HUES6 (cell line): Measurements from ENCODE around the gene UBXN6.

Source experiments
- H3K27ac ChIP-seq: 2 replicates; pipeline ENCODE4 v1.7.0; 2013; ENCODE audit warnings: low read depth, mild to moderate bottlenecking, low read length, inconsistent platforms
- H3K27me3 ChIP-seq: 2 replicates; pipeline ENCODE4 v1.6.1; 2013; ENCODE audit warnings: low read length; ENCODE audit not compliant: control insufficient read depth, insufficient read depth
- H3K36me3 ChIP-seq: 2 replicates; pipeline ENCODE4 v1.6.1; 2013; ENCODE audit warnings: low read length; ENCODE audit not compliant: control insufficient read depth, insufficient read depth
- H3K4me1 ChIP-seq: 2 replicates; pipeline ENCODE4 v1.6.1; 2013; ENCODE audit warnings: low read length; ENCODE audit not compliant: control insufficient read depth, insufficient read depth
- H3K4me3 ChIP-seq: 2 replicates; pipeline ENCODE4 v1.5.1; 2013; ENCODE audit warnings: low read depth, low read length
- H3K9ac ChIP-seq: one replicate; pipeline ENCODE4 v1.6.1; 2013; ENCODE audit warnings: mild to moderate bottlenecking, low read length
- H3K9me3 ChIP-seq: 2 replicates; pipeline ENCODE4 v1.6.1; 2013; ENCODE audit warnings: low read depth, low read length; ENCODE audit not compliant: control insufficient read depth, insufficient read depth

UBXN6 gene

GRCh38 chr19:4444765-4445741 lies 12.5 kb downstream of the UBXN6 start:
- no peaks in the 10 kb centered on the region for H3K9me3 ChIP-seq
- H3K27ac ChIP-seq = no peak overlapping the region
- no peaks in the 10 kb centered on the region for H3K27me3 ChIP-seq
- no peak overlapping the region for H3K9ac ChIP-seq
- H3K36me3 ChIP-seq = peaks cover 82% of the 10 kb centered on the region
- no peaks in the 10 kb centered on the region for H3K4me1 ChIP-seq
- H3K4me3 ChIP-seq = no peak overlapping the region

GRCh38 chr19:4443966-4444764 lies 13.4 kb downstream of the UBXN6 start:
- H3K27me3 ChIP-seq = no peaks in the 10 kb centered on the region
- H3K9me3 ChIP-seq = no peaks in the 10 kb centered on the region
- H3K27ac ChIP-seq = no peak overlapping the region
- H3K4me3 ChIP-seq = no peak overlapping the region
- H3K9ac ChIP-seq = no peak overlapping the region
- H3K4me1 ChIP-seq = no peaks in the 10 kb centered on the region
- H3K36me3 ChIP-seq = peaks cover 85% of the 10 kb centered on the region

DNA sequence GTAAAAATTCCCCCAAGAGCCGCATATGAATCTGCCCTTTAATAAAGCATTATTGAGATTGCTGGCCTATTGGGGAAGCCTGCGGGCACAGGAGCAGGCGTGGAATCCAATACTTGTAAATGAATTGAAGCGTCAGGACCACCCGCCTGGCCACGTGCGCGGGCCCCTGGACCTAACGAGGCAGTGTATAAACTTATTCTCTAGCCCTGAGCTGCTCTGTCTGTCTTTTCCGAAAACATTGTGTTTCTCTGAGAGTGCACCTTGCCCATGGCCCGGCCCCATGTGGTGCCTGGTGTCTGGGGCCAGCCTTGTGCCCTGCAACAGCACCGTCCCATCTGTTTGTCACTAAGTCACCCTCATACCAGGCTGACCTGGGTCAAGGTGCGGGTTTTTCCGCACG lies 14.4 kb downstream of the UBXN6 start:
- H3K9ac ChIP-seq = no peak overlapping the region
- no peak overlapping the region for H3K4me3 ChIP-seq
- H3K9me3 ChIP-seq = no peaks in the 10 kb centered on the region
- no peaks in the 10 kb centered on the region for H3K27me3 ChIP-seq
- H3K4me1 ChIP-seq = no peaks in the 10 kb centered on the region
- peaks cover 85% of the 10 kb centered on the region for H3K36me3 ChIP-seq
- no peak overlapping the region for H3K27ac ChIP-seq

- H3K4me3 ChIP-seq = no peak overlapping the region
- H3K36me3 ChIP-seq = peaks cover 85% of the 10 kb centered on the region
- no peak overlapping the region for H3K9ac ChIP-seq
- H3K27me3 ChIP-seq = no peaks in the 10 kb centered on the region
- no peaks in the 10 kb centered on the region for H3K9me3 ChIP-seq
- H3K27ac ChIP-seq = no peak overlapping the region
- no peaks in the 10 kb centered on the region for H3K4me1 ChIP-seq
Measured at GRCh38 chr19:4442819-4443146, 14.8 kb downstream of the UBXN6 start.

GRCh38 chr19:4441994-4442818 lies 15.4 kb downstream of the UBXN6 start:
- Histone ChIP-seq H3K27ac (no peak overlapping the region), H3K9ac (no peak overlapping the region), H3K36me3 (peaks cover 82% of the 10 kb centered on the region), H3K27me3 (no peaks in the 10 kb centered on the region), H3K4me3 (no peak overlapping the region), H3K9me3 (no peaks in the 10 kb centered on the region), H3K4me1 (no peaks in the 10 kb centered on the region)

DNA sequence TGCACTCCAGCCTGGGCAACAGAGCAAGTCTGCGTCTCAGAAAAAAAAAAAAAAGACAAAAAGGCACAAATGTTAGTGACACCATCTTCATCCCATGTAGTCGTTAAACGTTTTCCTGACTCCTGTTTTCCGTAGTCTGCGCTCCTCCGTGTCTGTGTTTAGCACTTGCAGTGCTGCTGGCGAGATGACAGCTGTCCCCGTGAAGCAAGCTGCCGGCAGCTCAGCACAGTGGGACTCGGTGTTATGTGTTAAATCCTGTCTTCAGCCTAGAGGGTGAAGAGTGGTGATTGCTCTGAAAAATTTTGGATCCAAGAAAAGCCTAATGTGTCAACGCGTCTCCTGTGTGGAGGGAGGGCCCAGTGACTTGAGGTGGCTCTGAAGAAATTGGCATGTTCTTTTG lies 18.4 kb downstream of the UBXN6 start:
- H3K27ac ChIP-seq = no peak overlapping the region
- no peak overlapping the region for H3K9ac ChIP-seq
- peaks cover 83% of the 10 kb centered on the region for H3K36me3 ChIP-seq
- no peak overlapping the region for H3K4me3 ChIP-seq
- no peaks in the 10 kb centered on the region for H3K4me1 ChIP-seq
- H3K9me3 ChIP-seq = no peaks in the 10 kb centered on the region
- H3K27me3 ChIP-seq = no peaks in the 10 kb centered on the region

- no peaks in the 10 kb centered on the region for H3K4me1 ChIP-seq
- no peak overlapping the region for H3K9ac ChIP-seq
- H3K9me3 ChIP-seq = no peaks in the 10 kb centered on the region
- no peak overlapping the region for H3K4me3 ChIP-seq
- H3K27ac ChIP-seq = no peak overlapping the region
- peaks cover 83% of the 10 kb centered on the region for H3K36me3 ChIP-seq
- no peaks in the 10 kb centered on the region for H3K27me3 ChIP-seq
Measured at GRCh38 chr19:4437103-4437502, 20.5 kb downstream of the UBXN6 start.

- Histone ChIP-seq H3K27me3 (no peaks in the 10 kb centered on the region), H3K4me1 (no peaks in the 10 kb centered on the region), H3K9ac (no peak overlapping the region), H3K9me3 (no peaks in the 10 kb centered on the region), H3K4me3 (no peak overlapping the region), H3K27ac (no peak overlapping the region), H3K36me3 (peaks cover 88% of the 10 kb centered on the region)
Measured at GRCh38 chr19:4436231-4436630, 21.4 kb downstream of the UBXN6 start.

GRCh38 chr19:4434391-4434790 lies 23.2 kb downstream of the UBXN6 start:
- no peaks in the 10 kb centered on the region for H3K9me3 ChIP-seq
- no peak overlapping the region for H3K9ac ChIP-seq
- H3K4me1 ChIP-seq = no peaks in the 10 kb centered on the region
- H3K27ac ChIP-seq = no peak overlapping the region
- H3K36me3 ChIP-seq = peaks cover 93% of the 10 kb centered on the region
- no peak overlapping the region for H3K4me3 ChIP-seq
- no peaks in the 10 kb centered on the region for H3K27me3 ChIP-seq

DNA sequence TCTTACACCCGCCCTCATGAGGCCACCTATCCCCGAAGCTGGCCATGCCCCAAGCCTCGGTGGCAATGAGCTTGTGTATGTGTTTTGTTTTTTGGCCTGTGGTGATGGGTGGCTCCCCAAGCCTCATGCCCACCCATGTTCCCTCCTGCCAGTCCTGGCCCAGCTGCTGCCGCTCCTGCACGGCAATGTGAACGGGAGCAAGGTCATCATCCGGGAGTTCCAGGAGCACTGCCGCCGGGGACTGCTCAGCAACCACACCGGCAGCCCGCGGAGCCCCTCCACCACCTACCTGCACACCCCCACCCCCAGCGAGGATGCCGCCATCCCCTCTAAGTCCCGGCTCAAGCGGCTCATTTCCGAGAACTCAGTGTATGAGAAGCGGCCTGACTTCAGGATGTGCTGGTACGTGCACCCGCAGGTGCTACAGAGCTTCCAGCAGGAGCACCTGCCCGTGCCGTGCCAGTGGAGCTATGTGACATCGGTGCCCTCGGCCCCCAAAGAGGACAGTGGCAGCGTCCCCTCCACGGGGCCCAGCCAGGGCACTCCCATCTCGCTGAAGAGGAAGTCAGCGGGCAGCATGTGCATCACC lies 24.6 kb downstream of the UBXN6 start:
- Histone ChIP-seq H3K9ac (no peak overlapping the region), H3K9me3 (no peaks in the 10 kb centered on the region), H3K36me3 (peaks cover 95% of the 10 kb centered on the region), H3K27me3 (no peaks in the 10 kb centered on the region), H3K4me3 (no peak overlapping the region), H3K27ac (no peak overlapping the region), H3K4me1 (no peaks in the 10 kb centered on the region)
